Tibial artery (tissue), 4 donors: ENCODE results near the gene WBP4.

Experiments used
- DNase-seq, 2 donors: peaks; one replicate each; pipeline ENCODE4 v3.0.0-alpha.2; 2019
- H3K27ac ChIP-seq, 2 donors: fragments of 200-600 bp; sonication (generic) in 1 of 2; 1 replicate in 1 of 2; 2 replicates in 1 of 2; pipeline ENCODE4 v1.5.1; 2018 to 2019; ENCODE audit warnings: mild to moderate bottlenecking in 1 of 2
- H3K27me3 ChIP-seq, 2 donors: fragments of 200-600 bp; sonication (generic) in 1 of 2; one replicate each; pipeline versions ENCODE4 v1.5.1 to v1.6.0; 2016 to 2019
- H3K36me3 ChIP-seq, 3 donors: fragments of 200-600 bp; sonication (generic) in 2 of 3; one replicate each; pipeline ENCODE4 v1.5.1; 2016 to 2019; ENCODE audit warnings: mild to moderate bottlenecking in 2 of 3
- H3K4me1 ChIP-seq, 4 donors: fragments of 200-600 bp; sonication (generic) in 2 of 4; 1 replicate in 3 of 4; 2 replicates in 1 of 4; pipeline ENCODE4 v1.5.1; 2016 to 2019
- H3K4me3 ChIP-seq, 2 donors: fragments of 200-600 bp; sonication (generic) in 1 of 2; 1 replicate in 1 of 2; 2 replicates in 1 of 2; pipeline ENCODE4 v1.5.1; 2018 to 2019; ENCODE audit warnings: mild to moderate bottlenecking in 2 of 2
- H3K9me3 ChIP-seq, 3 donors: fragments of 200-600 bp; sonication (generic) in 1 of 3; one replicate each; pipeline ENCODE4 v1.5.1; 2016 to 2019
- intact Hi-C: fragments of 100-400 bp; cut with DNase I; formaldehyde crosslinking; loops from one replicate; pipeline ENCODE4 v1.15.0; 2023; ENCODE audit warnings: low total_unique reads
- TF ChIP-seq, protein P1 (sequence below), 2 experiments: fragments of 200-600 bp in 1 of 2; fragments of 450-650 bp in 1 of 2; IDR thresholded peaks; one replicate each; pipeline ENCODE4 v1.5.1; 2017 to 2019; ENCODE audit warnings: antibody characterized with exemption in 2 of 2, mild to moderate bottlenecking in 1 of 2, moderate library complexity in 1 of 2

WBP4 gene

DNA sequence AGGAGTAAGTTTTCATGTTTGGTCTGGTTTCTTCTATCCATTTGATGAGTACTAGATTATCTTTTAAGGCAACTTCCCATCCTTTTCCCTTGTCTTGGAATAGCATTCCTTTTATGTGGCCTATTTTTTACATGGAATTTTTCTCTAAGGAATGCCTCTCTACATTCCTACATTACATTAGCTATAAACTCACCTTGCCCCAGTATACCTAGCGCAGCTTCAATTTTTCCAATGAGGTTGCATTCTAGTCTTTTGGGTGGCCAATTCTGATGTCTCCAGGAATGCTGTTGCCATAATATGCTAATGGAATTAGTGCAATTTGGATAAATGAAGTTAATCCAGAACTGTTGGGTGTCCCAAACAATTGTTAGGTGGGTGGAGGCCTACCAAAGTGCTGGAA is 37.5 kb downstream of the WBP4 start:
- Histone ChIP-seq H3K27me3 (no peaks in the 10 kb centered on the region), H3K4me1 (no peaks in the 10 kb centered on the region), H3K27ac (no peak overlapping the region), H3K9me3 (no peaks in the 10 kb centered on the region), H3K36me3 (no peaks in the 10 kb centered on the region), H3K4me3 (no peak overlapping the region)
- intact Hi-C loops = no loop called here
- DNase-seq = no peak
- TF ChIP-seq, protein P1, sequence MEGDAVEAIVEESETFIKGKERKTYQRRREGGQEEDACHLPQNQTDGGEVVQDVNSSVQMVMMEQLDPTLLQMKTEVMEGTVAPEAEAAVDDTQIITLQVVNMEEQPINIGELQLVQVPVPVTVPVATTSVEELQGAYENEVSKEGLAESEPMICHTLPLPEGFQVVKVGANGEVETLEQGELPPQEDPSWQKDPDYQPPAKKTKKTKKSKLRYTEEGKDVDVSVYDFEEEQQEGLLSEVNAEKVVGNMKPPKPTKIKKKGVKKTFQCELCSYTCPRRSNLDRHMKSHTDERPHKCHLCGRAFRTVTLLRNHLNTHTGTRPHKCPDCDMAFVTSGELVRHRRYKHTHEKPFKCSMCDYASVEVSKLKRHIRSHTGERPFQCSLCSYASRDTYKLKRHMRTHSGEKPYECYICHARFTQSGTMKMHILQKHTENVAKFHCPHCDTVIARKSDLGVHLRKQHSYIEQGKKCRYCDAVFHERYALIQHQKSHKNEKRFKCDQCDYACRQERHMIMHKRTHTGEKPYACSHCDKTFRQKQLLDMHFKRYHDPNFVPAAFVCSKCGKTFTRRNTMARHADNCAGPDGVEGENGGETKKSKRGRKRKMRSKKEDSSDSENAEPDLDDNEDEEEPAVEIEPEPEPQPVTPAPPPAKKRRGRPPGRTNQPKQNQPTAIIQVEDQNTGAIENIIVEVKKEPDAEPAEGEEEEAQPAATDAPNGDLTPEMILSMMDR (IDR thresholded peaks at IDR 0.05) = no peak

DNA sequence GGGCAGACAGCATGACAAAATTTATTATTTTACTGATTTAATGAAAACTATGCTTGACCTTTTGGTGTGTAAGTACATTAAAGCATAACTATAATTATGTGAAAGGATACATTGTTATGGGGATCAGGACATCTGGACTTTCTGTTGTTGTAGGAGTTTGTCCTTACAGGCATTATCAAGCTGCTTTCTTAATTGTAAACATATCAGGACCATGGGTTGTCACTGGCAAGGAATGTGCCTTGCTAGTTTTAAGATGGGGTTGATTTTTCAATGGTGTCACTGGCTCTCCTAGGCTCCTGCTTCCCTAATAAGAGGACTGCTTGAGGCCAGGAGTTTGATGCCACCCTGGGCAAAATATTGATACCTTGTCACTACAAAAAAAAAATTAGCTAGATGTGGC is 38.7 kb downstream of the WBP4 start:
- no peak overlapping the region for H3K27ac ChIP-seq
- H3K4me1 ChIP-seq = no peaks in the 10 kb centered on the region
- intact Hi-C loops = no loop called here
- no peaks in the 10 kb centered on the region for H3K9me3 ChIP-seq
- TF ChIP-seq, protein P1 (IDR thresholded peaks at IDR 0.05) = no peak
- H3K36me3 ChIP-seq = no peaks in the 10 kb centered on the region
- H3K27me3 ChIP-seq = no peaks in the 10 kb centered on the region
- DNase-seq = no peak
- no peak overlapping the region for H3K4me3 ChIP-seq

DNA sequence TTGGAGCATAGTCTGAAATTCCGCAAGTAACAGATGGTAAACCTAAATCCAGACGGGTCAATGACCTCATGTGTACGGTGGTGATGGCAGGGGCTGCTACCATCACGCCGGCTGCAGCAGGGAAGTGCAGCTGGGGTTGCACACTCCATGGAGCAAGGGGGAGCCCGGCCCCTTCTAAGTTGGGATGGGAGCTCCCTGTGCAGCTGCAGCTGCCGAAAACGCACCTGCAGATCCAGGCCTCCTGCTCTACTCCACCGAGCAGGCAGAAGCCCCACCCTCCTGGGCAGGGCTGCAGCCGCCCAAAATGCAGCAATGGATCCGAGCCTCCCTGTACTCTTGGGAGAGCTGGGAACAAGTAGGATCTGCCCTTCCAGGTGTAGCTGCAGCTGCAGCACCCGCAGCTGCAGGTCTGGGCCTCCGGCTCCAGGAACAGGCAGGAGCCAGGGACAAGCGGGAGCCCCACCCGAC is 45.8 kb downstream of the WBP4 start:
- Histone ChIP-seq H3K36me3 (no peaks in the 10 kb centered on the region), H3K4me1 (no peaks in the 10 kb centered on the region), H3K4me3 (no peak overlapping the region), H3K27me3 (no peaks in the 10 kb centered on the region), H3K27ac (no peak overlapping the region), H3K9me3 (no peaks in the 10 kb centered on the region)
- TF ChIP-seq, protein P1 (IDR thresholded peaks at IDR 0.05) = no peak
- intact Hi-C loops = no loop called here
- no peak for DNase-seq

DNA sequence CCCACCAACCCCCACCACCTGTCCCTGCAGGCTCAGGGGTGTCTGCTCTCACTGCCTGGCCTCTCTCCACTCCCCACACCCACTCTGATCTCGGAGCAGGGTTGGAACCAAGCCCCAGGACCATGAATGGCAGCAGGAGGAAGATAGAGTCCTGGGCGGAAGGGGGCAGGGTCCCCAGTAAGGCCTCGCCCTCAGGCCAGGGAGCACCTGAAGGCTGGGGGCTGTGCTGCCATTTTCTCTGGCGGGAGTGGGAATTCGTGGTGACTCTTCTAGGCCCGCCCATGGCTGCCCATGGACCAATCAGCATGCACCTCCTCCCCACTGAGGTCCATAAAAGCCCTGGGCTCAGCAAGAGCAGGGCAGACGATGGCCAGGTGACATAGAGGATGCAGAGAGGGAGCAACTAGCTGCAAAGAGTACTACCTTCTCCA is 46.3 kb downstream of the WBP4 start:
- no peak overlapping the region for H3K4me3 ChIP-seq
- H3K36me3 ChIP-seq = no peaks in the 10 kb centered on the region
- TF ChIP-seq, protein P1 (IDR thresholded peaks at IDR 0.05) = no peak
- H3K4me1 ChIP-seq = no peaks in the 10 kb centered on the region
- intact Hi-C loops = no loop called here
- H3K27ac ChIP-seq = no peak overlapping the region
- no peak for DNase-seq
- H3K9me3 ChIP-seq = no peaks in the 10 kb centered on the region
- no peaks in the 10 kb centered on the region for H3K27me3 ChIP-seq

DNA sequence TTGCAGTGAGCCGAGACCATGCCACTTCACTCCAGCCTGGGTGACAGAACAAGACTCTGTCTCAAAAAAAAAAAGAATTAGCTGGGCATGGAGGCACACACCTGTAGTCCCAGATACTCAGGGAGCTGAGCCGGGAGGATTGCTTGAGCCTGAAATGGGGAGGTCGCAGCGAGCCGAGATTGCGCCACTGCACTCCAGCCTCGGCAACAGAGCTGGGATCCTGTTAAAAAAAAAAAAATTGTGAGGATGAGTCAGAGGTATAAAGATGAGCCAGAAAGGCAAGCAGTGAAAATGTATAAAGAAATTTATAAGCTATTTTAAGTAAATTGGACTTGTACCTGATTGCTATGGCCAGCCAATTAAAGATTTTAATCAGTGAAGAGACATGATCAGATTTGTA is 50.1 kb downstream of the WBP4 start:
- H3K9me3 ChIP-seq = no peaks in the 10 kb centered on the region
- H3K27me3 ChIP-seq = no peaks in the 10 kb centered on the region
- DNase-seq = no peak
- H3K4me3 ChIP-seq = no peak overlapping the region
- no peaks in the 10 kb centered on the region for H3K36me3 ChIP-seq
- TF ChIP-seq, protein P1 (IDR thresholded peaks at IDR 0.05) = no peak
- intact Hi-C loops = no loop called here
- no peaks in the 10 kb centered on the region for H3K4me1 ChIP-seq
- H3K27ac ChIP-seq = no peak overlapping the region

DNA sequence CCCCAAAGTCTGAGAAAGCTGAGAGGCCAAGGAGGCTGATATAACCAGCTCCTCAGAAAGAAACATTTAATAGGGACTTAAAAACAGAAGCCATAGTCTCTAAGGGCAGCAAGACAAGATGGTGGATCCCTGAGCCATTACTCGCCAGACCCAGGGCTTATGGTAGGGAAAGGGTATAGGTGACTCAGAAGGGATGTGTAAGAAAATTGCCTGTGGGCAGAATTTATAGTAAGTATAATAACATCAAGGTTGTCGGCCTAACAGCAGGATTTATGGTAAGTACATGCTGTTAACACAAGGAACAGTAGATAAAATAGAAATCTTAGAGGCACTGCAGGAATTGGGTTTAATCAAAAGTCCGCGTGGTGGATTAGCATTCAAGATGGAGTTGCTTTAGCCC is 56.6 kb downstream of the WBP4 start:
- no peak overlapping the region for H3K4me3 ChIP-seq
- no peaks in the 10 kb centered on the region for H3K4me1 ChIP-seq
- H3K9me3 ChIP-seq = no peaks in the 10 kb centered on the region
- TF ChIP-seq, protein P1 (IDR thresholded peaks at IDR 0.05) = no peak
- no peaks in the 10 kb centered on the region for H3K27me3 ChIP-seq
- intact Hi-C loops = no loop called here
- DNase-seq = no peak
- no peaks in the 10 kb centered on the region for H3K36me3 ChIP-seq
- H3K27ac ChIP-seq = no peak overlapping the region
